Inflammatory macrophage treated with lipopolysaccharide for 1 hour (primary cell): ENCODE measurements around the gene CTNNA3.
"Not testable (repeated sequence)": the region's sequence is repeated elsewhere in the genome, so short reads cannot be mapped to it uniquely, and the experiment has no call there.

Source experiments
- DNase-seq, 2 donors: peaks; one replicate each; pipeline ENCODE4 v3.0.0-alpha.2; 2020 to 2022

Gene CTNNA3

DNA sequence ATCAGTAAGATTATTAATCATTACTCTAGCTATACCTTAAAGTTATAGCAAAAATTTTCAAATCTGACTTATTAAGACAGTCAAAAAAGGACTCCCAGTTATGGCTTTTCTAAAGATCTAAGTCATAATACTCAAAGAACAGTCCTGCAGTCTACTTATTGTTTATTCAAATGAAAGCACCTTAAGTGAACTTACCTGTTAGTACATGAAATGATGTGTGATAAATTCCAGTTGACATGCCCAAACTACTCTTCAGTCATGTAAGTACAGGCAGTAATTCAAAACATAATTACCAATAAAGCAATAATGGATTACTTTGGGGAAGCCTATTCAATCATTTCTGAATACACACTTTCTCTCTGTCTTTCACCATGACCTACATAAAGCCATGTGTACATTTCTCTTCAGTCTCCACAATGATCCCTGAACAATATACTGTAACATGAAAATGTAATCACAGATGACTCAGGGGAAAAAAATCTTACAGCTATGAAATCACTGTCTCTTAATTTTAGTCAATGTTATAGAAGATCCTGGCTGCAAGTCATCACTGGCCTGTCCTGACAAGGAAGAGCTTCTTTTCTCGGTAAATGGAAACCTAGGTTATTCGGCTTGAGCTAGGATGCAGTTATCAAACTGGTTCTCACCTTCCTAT is 1190.9 kb downstream of the CTNNA3 start:
- no peak for DNase-seq

DNA sequence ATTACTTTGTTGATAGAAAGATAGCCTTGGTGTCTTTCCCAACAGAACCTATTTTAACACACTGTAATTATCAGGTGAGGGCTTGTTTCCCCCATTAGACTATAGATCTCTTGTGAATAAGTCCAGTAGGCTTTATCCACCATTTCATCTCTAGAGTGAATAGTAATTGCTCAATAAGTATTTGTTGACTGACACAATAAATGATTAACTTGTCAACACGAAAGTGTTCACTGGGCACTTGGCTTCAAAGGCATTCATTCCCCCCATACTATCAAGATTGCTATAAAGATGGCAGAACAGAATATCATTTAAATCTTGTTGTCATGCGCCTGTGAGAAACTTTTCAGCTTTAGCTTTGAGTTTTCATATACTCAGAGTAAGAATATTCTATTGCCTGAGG is 1194.6 kb downstream of the CTNNA3 start:
- DNase-seq: no peak

- no peak for DNase-seq
Observed at GRCh38 chr10:66483966-66484365, 1212.0 kb downstream of the CTNNA3 start.

DNA sequence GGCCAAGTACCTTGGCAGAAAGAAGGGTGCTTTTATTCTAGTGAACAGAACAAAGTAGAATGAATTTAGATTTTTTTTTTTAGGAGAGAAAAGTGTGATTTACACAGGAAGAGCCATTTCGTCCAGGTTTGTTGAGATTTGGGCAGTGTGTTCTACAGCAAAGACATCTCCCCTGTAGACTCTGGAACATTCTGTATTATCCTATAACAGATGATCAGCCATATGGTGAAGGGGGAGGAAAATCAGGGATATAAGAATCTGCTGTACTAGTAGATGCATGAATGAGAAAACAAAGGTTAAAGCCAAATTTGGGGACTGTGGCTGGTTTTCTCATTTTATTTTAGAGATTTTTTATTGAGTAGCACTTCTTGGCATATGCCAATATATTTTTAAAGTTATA is 1223.8 kb downstream of the CTNNA3 start:
- no peak for DNase-seq

DNA sequence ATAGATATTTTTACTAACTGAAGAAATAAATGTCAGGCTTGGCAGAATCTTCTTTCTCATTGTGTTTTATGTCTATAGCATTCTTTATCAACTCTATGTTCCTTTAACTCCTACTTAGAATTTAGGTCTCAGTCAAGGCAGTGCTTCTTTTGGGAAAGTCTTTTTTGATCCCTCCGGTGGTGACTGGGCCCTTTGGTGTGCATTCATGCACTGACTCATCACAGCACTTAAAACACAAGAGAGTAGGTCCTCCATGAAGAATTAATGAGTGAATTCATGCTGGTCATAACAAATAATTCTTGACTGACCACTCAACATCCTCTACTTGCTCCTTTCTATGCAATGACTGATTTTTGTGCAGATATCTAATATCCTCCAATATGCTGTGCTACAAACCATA is 1229.0 kb downstream of the CTNNA3 start:
- DNase-seq: no peak

DNA sequence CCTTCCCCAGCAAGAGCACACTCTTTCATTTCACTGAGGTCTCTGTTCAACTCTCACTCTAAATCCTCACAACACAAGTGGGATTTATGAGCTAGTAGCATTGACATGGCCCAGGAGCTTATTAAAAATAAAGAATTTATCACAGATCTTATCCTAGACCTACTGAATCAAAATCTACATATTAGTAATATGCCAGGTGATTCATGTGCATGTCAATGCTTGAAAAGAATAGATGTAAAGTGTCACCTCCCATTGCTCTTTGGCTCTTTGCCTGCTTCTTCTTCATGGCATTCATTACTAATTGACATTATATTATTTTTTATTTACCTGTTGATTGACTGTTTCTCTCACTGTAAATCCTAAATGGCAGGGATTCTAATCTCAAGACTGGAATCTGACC is 1229.4 kb downstream of the CTNNA3 start:
- DNase-seq: no peak

- no peak for DNase-seq
Observed at GRCh38 chr10:66463611-66464010, 1232.4 kb downstream of the CTNNA3 start.

GRCh38 chr10:66457629-66458028 is 1238.4 kb downstream of the CTNNA3 start:
- DNase-seq: no peak

DNA sequence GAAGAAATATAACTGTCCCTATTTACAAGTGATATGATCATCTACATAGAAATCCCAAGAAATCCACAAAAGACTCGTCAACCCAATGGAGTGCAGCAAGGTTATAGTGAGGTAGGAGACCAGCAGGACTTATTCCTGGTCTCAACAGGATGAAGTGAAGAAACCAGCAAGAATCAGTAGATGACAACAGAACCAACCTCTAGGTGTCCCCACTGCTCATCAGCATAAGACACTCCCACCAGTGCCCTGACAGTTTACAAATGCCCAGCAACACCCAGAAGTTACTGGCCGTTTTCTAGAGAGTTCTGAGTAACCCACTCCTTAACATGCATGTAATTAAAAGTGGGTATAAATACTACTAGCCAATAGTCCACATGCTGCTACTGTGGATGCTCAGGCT is 1240.7 kb downstream of the CTNNA3 start:
- no peak for DNase-seq

GRCh38 chr10:66440568-66440967 is 1255.4 kb downstream of the CTNNA3 start:
- no peak for DNase-seq

DNA sequence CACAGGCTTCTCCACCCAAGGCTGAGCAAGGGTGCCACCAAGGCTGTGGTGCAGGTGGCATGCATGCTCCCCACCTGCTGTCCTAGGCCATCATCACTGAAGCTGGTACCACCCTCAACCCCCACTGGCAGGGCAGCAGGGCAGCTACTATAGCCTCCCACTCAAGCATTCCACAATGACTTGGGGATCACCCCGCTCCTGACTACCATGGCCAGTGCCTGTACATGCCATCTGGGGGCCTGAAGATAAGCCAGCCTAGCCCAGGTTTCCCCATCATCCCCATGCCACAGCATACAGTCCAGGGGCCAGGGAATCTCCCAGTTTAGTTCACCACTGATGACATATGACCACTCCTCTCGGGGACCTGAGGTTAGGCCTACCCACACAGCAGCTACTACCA is 1281.1 kb downstream of the CTNNA3 start:
- DNase-seq: no peak

- DNase-seq: no peak
Observed at GRCh38 chr10:66405566-66405965, 1290.4 kb downstream of the CTNNA3 start.

GRCh38 chr10:66398669-66399068 is 1297.3 kb downstream of the CTNNA3 start:
- DNase-seq: no peak

- DNase-seq: no peak
Observed at GRCh38 chr10:66394342-66395063, 1301.5 kb downstream of the CTNNA3 start.

DNA sequence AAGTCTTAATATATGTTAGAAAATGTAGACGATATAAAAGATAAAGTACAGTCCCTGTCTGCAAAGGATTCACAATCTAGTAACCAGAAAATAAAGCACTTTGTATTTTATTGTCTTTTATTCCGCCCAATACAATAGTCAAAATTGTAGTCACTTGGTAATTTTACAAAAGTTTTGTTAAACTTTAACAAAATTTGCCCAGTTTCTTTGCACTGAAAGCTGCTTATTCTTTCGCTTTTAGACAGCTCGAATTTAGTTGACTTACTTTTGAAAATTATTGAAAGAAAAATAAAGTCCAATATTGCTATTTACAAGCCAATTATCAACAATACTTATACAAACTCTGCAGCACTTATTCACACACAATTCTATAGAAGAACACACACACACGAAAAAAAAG is 1305.1 kb downstream of the CTNNA3 start:
- no peak for DNase-seq

DNA sequence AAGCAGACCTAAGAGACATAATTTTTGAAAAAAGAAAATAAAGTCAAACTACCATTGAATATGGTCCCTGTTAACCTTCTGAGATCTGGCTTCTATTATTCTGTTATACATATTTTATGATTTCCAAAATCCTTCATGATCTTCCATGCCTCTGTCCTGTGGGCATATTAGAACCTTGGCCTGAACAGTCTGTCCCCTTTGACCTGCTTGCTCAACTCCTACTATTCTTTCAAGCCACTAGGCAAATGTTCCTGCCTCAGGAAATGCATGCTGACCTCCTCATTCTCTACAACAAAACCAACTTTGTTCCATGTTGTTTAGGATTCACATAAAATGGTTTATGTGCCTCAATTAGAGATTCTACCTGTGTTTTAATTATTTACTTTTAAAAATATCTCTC is 1315.0 kb downstream of the CTNNA3 start:
- no peak for DNase-seq

DNA sequence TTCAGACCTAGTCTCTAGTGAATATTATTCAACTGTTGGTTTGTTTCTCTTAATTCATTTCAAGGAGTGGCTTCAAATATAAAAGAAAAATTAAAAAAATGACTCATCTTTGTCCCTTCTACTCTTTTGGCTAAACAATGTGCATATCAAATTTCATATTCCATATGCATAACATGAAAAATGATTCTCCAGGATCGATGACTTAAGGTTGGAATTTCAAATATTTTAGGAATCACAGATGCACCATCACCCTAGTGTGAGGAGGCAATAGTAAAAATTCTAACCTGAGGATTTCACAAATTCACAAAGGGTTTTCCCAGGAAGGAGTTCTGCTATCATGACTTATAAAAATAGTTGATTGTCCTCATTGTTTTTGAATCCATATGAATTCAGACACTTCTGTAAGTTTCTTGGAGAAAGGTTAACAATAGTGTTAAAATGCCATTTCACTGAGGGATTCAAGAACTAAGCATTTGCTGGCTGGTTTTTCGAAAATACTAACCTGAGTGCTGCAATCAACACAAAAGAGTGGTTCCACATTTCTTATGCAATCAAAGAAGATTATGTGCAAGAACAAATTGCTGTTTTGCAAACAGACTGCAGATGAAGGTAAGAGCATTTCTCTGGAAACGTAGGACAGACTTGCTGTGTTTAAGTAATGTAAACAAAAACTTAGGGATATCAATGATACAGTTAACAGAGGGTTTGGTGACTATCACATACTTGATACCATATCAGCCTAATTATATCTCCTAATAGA is 1317.7 kb downstream of the CTNNA3 start:
- DNase-seq: no peak

DNA sequence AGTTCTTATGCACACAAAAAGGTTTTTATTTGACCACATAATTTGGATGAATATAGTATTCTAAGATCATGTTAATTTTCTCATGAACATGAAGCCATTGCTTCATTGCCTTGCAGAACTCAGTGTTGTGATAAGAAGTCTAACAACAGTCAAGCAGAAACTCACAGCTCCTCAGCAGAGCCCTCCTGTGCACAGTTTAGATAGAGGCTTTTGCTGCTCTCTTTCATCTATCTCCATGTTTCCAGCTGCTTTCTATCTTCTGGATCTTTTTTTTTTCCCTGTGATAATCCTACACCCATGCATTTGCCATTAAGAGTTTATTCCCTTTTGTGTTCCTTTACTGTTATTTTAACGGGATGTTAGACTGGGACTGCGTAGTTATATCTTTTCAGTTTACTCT is 1327.8 kb downstream of the CTNNA3 start:
- no peak for DNase-seq

- DNase-seq: no peak
Observed at GRCh38 chr10:66366163-66366562, 1329.8 kb downstream of the CTNNA3 start.

DNA sequence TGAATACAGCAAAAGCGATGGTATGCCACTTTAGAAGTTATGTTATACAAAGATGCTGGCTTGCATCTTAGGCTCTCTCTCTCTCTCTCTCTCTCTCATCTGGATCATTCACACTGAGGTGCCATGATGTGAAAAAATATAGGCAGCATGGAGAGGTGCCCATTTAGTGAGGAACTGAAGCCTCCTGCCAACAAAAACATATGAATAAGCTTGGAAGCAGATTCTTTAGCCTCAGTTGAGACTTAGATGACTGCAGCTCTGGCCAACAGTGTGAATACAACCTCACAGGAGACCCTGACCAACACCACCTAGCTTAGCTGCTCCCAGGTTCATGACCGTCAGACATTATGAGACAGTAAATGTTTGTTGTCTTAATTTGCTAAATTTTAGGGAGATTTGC is 1330.3 kb downstream of the CTNNA3 start:
- no peak for DNase-seq

DNA sequence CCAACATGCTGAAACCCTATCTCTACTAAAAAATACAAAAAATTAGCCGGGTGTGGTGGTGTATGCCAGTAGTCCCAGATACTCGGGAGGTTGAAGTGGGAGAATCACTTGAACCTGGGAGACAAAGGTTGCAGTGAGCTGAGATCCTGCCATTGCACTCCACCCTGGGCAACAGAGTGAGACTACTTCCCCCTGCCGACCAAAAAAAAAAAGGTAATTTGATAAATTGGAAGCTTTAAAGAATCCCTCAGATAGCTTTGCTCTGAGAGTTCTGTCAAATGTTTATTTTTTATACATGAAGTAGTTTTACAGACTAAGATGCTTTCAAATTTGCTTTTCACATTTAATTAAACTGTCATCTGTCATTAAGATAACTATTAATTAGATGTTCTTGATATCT is 1333.5 kb downstream of the CTNNA3 start:
- DNase-seq: no peak

GRCh38 chr10:66353822-66354221 is 1342.2 kb downstream of the CTNNA3 start:
- DNase-seq: not testable (repeated sequence)

GRCh38 chr10:66353422-66353821 is 1342.6 kb downstream of the CTNNA3 start:
- DNase-seq: no peak
